ENCODE results near the gene POC1A. TPM values are rescaled to one million over a fixed set of nuclear protein-coding genes. Genes with fewer than 3 reads are reported as not detected.

POC1A gene
- total RNA-seq, 1 experiment from 2014 or later = 16.1 TPM

DNA sequence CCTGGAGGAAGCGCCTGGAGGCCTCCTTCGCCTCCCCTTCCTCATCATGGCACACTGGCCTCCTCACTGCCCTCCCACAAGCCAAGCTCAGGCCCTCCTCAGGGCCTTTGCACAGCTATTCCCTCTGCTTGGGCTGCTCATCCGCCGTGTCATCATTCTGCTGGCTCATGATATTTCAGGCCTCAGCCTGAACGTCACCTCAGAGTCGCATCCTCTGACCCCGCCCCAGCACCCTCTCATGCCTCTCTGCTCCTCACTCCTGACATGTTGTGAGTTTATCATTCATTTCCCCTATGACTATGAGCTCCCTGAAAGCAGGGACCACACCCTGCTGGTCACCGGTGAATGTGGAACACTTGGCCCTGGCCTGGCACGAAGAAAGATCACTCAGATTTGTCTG, 20.7 kb upstream of the POC1A start:
- TF ChIP-seq, protein P1, sequence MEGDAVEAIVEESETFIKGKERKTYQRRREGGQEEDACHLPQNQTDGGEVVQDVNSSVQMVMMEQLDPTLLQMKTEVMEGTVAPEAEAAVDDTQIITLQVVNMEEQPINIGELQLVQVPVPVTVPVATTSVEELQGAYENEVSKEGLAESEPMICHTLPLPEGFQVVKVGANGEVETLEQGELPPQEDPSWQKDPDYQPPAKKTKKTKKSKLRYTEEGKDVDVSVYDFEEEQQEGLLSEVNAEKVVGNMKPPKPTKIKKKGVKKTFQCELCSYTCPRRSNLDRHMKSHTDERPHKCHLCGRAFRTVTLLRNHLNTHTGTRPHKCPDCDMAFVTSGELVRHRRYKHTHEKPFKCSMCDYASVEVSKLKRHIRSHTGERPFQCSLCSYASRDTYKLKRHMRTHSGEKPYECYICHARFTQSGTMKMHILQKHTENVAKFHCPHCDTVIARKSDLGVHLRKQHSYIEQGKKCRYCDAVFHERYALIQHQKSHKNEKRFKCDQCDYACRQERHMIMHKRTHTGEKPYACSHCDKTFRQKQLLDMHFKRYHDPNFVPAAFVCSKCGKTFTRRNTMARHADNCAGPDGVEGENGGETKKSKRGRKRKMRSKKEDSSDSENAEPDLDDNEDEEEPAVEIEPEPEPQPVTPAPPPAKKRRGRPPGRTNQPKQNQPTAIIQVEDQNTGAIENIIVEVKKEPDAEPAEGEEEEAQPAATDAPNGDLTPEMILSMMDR (conservative IDR thresholded peaks at IDR 0.05; ENCODE audit: low read depth, low read length) = no peak
- TF ChIP-seq EZH2 (IDR thresholded peaks at IDR 0.05; ENCODE audit: borderline replicate concordance, low read depth, low read length, poor library complexity, severe bottlenecking) = no peak
- POLR2A ChIA-PET (ENCODE audit: low non-redundant PET) = interaction anchor here (0.6 kb wide), 1 partner anchor 17 kb away, joined by 3 read pairs; no protein-coding TSS in a partner anchor
- H3K27me3 ChIP-seq (replicated peaks; ENCODE audit: insufficient read depth, low read depth, low read length, poor library complexity) = no peaks in the 10 kb centered on the region
- no peak for DNase-seq (ENCODE audit: low spot score)
- H3K4me3 ChIP-seq (ENCODE audit: low read depth, low read length, poor library complexity, severe bottlenecking) = no peak overlapping the region
- H3K9me3 ChIP-seq (ENCODE audit: low read depth, low read length, poor library complexity, severe bottlenecking) = no peaks in the 10 kb centered on the region
- no peaks in the 10 kb centered on the region for H3K4me1 ChIP-seq (ENCODE audit: insufficient read depth, low read length, poor library complexity, severe bottlenecking)
- no peak overlapping the region for H3K27ac ChIP-seq (ENCODE audit: low read depth, low read length, poor library complexity, severe bottlenecking)
- no peaks in the 10 kb centered on the region for H3K36me3 ChIP-seq (ENCODE audit: insufficient read depth, low read length, poor library complexity, severe bottlenecking)
- CTCF ChIA-PET = no interaction called here
- no TSS peak for BruUV-seq (replicated peaks)
- intact Hi-C loops (cut with micrococcal nuclease; ENCODE audit: unreplicated experiment) = no loop called here

DNA sequence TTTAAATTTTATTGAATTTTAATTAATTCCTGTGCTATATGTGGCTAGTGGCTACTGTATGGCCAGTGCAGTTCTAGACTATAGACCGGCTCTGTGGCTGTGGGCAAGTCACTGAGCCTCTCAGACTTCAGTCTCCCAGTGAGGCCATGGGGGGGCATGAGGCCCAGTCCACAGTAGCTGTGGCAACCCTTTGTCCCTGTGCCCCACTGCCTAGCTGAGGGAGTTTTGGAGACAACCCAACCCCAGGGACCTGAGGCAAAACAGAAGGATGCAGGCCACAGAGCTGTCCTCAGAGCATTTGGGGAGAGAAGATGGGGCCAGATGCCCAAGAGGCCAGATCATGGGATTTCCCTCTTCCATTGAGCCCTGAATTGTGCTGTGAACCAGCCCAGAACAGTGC, 18.9 kb upstream of the POC1A start:
- Histone ChIP-seq H3K36me3 (ENCODE audit: insufficient read depth, low read length, poor library complexity, severe bottlenecking) (no peaks in the 10 kb centered on the region), H3K4me3 (ENCODE audit: low read depth, low read length, poor library complexity, severe bottlenecking) (no peak overlapping the region), H3K9me3 (ENCODE audit: low read depth, low read length, poor library complexity, severe bottlenecking) (no peaks in the 10 kb centered on the region), H3K27ac (ENCODE audit: low read depth, low read length, poor library complexity, severe bottlenecking) (no peak overlapping the region), H3K27me3 (replicated peaks; ENCODE audit: insufficient read depth, low read depth, low read length, poor library complexity) (no peaks in the 10 kb centered on the region), H3K4me1 (ENCODE audit: insufficient read depth, low read length, poor library complexity, severe bottlenecking) (no peaks in the 10 kb centered on the region)
- ChIA-PET POLR2A (ENCODE audit: low non-redundant PET) (no interaction called here), CTCF (no interaction called here)
- no TSS peak for BruUV-seq (replicated peaks)
- TF ChIP-seq EZH2 (IDR thresholded peaks at IDR 0.05; ENCODE audit: borderline replicate concordance, low read depth, low read length, poor library complexity, severe bottlenecking) = no peak
- TF ChIP-seq, protein P1 (conservative IDR thresholded peaks at IDR 0.05; ENCODE audit: low read depth, low read length) = no peak
- intact Hi-C loops (cut with micrococcal nuclease; ENCODE audit: unreplicated experiment) = no loop called here
- DNase-seq (ENCODE audit: low spot score) = no peak

DNA sequence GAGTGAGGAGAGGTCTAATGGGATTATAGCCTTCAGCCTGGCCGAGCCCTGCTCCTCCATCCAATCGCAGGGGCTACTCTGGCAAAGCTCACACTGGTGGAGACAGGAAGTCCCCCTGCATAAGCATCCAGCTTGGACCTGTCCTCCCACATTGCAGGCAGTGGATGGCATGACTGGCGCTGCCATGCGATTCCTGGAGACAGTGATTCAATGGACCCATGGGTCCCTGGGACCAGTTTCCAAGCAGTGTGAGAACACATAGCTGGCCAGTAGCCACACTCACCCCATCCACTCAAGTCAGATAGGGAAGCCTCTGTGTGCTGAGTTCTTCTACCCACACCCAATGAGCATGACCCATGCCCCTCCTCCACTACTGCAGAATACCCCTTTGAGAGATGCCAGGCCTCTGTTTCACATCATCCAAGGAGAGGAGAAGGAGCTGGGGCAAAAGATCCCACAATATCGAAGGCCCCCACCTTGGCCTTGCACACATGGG, 18.1 kb upstream of the POC1A start:
- Histone ChIP-seq H3K4me1 (ENCODE audit: insufficient read depth, low read length, poor library complexity, severe bottlenecking) (no peaks in the 10 kb centered on the region), H3K27me3 (replicated peaks; ENCODE audit: insufficient read depth, low read depth, low read length, poor library complexity) (no peaks in the 10 kb centered on the region), H3K27ac (ENCODE audit: low read depth, low read length, poor library complexity, severe bottlenecking) (no peak overlapping the region), H3K36me3 (ENCODE audit: insufficient read depth, low read length, poor library complexity, severe bottlenecking) (no peaks in the 10 kb centered on the region), H3K4me3 (ENCODE audit: low read depth, low read length, poor library complexity, severe bottlenecking) (no peak overlapping the region), H3K9me3 (ENCODE audit: low read depth, low read length, poor library complexity, severe bottlenecking) (no peaks in the 10 kb centered on the region)
- DNase-seq (ENCODE audit: low spot score) = no peak
- POLR2A ChIA-PET (ENCODE audit: low non-redundant PET) = no interaction called here
- intact Hi-C loops (cut with micrococcal nuclease; ENCODE audit: unreplicated experiment) = no loop called here
- no TSS peak for BruUV-seq (replicated peaks)
- TF ChIP-seq, protein P1 (conservative IDR thresholded peaks at IDR 0.05; ENCODE audit: low read depth, low read length) = no peak
- TF ChIP-seq EZH2 (IDR thresholded peaks at IDR 0.05; ENCODE audit: borderline replicate concordance, low read depth, low read length, poor library complexity, severe bottlenecking) = no peak
- CTCF ChIA-PET = no interaction called here

All from A673 (cell line).